H1 (cell line): ENCODE data around the gene INPP4B. TPM values are rescaled to one million over a fixed set of nuclear protein-coding genes. Genes with fewer than 3 reads are reported as not detected.

Experiments
- CTCF ChIP-seq, 3 experiments: IDR thresholded peaks; 1 replicate in 2 of 3; 2 replicates in 1 of 3; pipeline versions ENCODE4 v1.5.1 to v1.6.1; 2011; ENCODE audit warnings: low read length in 3 of 3, mild to moderate bottlenecking in 3 of 3, inconsistent platforms in 2 of 3, low read depth in 1 of 3, moderate library complexity in 1 of 3; ENCODE audit not compliant: insufficient read depth in 1 of 3; ENCODE audit errors: control extremely low read depth in 1 of 3
- E2F6 ChIP-seq: IDR thresholded peaks from 2 replicates; pipeline ENCODE4 v1.6.1; 2012; ENCODE audit warnings: inconsistent platforms
- MAFK ChIP-seq: IDR thresholded peaks from 2 replicates; pipeline ENCODE4 v1.6.1; 2012; ENCODE audit warnings: low read depth, mild to moderate bottlenecking, improper control_type of control experiment, low read length
- POLR2AphosphoS5 ChIP-seq: IDR thresholded peaks from 2 replicates; pipeline ENCODE4 v1.6.1; 2011; ENCODE audit warnings: low read depth, low read length
- RBBP5 ChIP-seq: IDR thresholded peaks from 2 replicates; pipeline ENCODE4 v1.7.1; 2012; ENCODE audit warnings: low read depth, mild to moderate bottlenecking, inconsistent platforms, low read length, moderate library complexity, borderline replicate concordance
- RFX5 ChIP-seq: IDR thresholded peaks from 2 replicates; pipeline ENCODE4 v1.6.1; 2011; ENCODE audit warnings: low read depth, low read length, improper control_type of control experiment, borderline replicate concordance
- YY1 ChIP-seq: IDR thresholded peaks from 2 replicates; pipeline ENCODE4 v1.6.1; 2011; ENCODE audit warnings: low read depth, mild to moderate bottlenecking, low read length
- polyA plus RNA-seq, 7 experiments: library from polyadenylated mRNA; depleted of rRNA in 3 of 7; stranded (reverse) in 5 of 7; unstranded in 2 of 7; fragments of >200 nt in 5 of 7; fragments of 200-250 nt in 2 of 7; gene quantifications; 1 replicate in 5 of 7; 2 replicates in 1 of 7; 4 replicates in 1 of 7; pipeline versions ENCODE4 v1.2.1 to v1.2.3, GENCODE V29; 2011 to 2013; ENCODE audit warnings: missing spikeins in 2 of 7, mixed read lengths in 2 of 7
- total RNA-seq: library from RNA; stranded (reverse); fragmentation: NEBNext Ultra II Directional; extraction: Animal tissue kit (Norgen Biotek cat#: 25700); gene quantifications from 2 replicates; pipeline ENCODE4 v1.2.1, GENCODE V29; 2021

Gene INPP4B
- total and polyA plus RNA-seq, 2 of the 8 experiments (the other 6 are each of a cell fraction or from before 2014, with no cell fraction given): 0.11 to 0.54 TPM

- TF ChIP-seq E2F6 (no peak), YY1 (no peak), MAFK (no peak), RFX5 (no peak), RBBP5 (no peak), POLR2AphosphoS5 (no peak), CTCF (IDR thresholded peaks at IDR 0.05; ENCODE audit: control extremely low read depth in 1 of 3, insufficient read depth in 1 of 3, low read depth in 1 of 3, low read length in 3 of 3) (no peak)
Observed at GRCh38 chr4:142354794-142355420, 491.2 kb downstream of the INPP4B start (continued).
